HepG2 (cell line): ENCODE data around the gene HLF. TPM values are rescaled to one million over a fixed set of nuclear protein-coding genes. Genes with fewer than 3 reads are reported as not detected.
A peak's percentile ranks its signal among the peaks of the same experiment; 100 is the strongest.

Experiments
- HOXA7 ChIP-seq: sonication (generic); formaldehyde crosslinking; IDR thresholded peaks from 2 replicates; pipeline ENCODE4 v1.8.1; 2022; ENCODE audit warnings: mild to moderate bottlenecking, missing genetic modification reagents, moderate library complexity
- KDM2A ChIP-seq: sonication (generic); formaldehyde crosslinking; IDR thresholded peaks from 2 replicates; pipeline ENCODE4 v1.4.0; 2020; ENCODE audit warnings: low read depth, missing genetic modification reagents, borderline replicate concordance
- KDM6A ChIP-seq: IDR thresholded peaks from 2 replicates; pipeline ENCODE4 v1.6.1; 2016; ENCODE audit warnings: low read depth
- KLF16 ChIP-seq, 2 experiments: sonication (generic) in 1 of 2; formaldehyde crosslinking in 1 of 2; IDR thresholded peaks; 2 replicates each; pipeline versions ENCODE4 v1.6.1 to v1.8.0; 2016 to 2023; ENCODE audit warnings: missing genetic modification reagents in 2 of 2, missing compliant biosample characterization in 1 of 2
- KMT2B ChIP-seq: IDR thresholded peaks from 2 replicates; pipeline ENCODE4 v1.6.1; 2016; ENCODE audit warnings: missing genetic modification reagents, missing compliant biosample characterization
- NR2C2 ChIP-seq: sonication (generic); formaldehyde crosslinking; IDR thresholded peaks from 2 replicates; pipeline ENCODE4 v1.4.0; 2020; ENCODE audit warnings: missing genetic modification reagents, mild to moderate bottlenecking, moderate library complexity, borderline replicate concordance
- NR2F1 ChIP-seq, 2 experiments: fragments of 450-650 bp in 1 of 2; formaldehyde crosslinking in 1 of 2; IDR thresholded peaks; 2 replicates each; pipeline versions ENCODE4 v1.5.0 to v1.6.1; 2016 to 2020; ENCODE audit warnings: mild to moderate bottlenecking in 1 of 2, missing compliant biosample characterization in 1 of 2, missing genetic modification reagents in 1 of 2, moderate library complexity in 1 of 2
- PHF5A ChIP-seq: IDR thresholded peaks from one replicate; pipeline ENCODE4 v1.6.1; 2018; ENCODE audit warnings: low read depth, missing genetic modification reagents; ENCODE audit not compliant: unreplicated experiment
- PITX1 ChIP-seq: sonication (generic); formaldehyde crosslinking; IDR thresholded peaks from 2 replicates; pipeline ENCODE4 v1.5.1; 2020; ENCODE audit warnings: mild to moderate bottlenecking, missing genetic modification reagents
- PRPF4 ChIP-seq: fragments of 200-400 bp; formaldehyde crosslinking; IDR thresholded peaks from 2 replicates; pipeline ENCODE4 v1.6.1; 2016; ENCODE audit warnings: low read length, low read depth; ENCODE audit not compliant: poor library complexity, severe bottlenecking
- SAFB2 ChIP-seq: sonication (generic); formaldehyde crosslinking; IDR thresholded peaks from 2 replicates; pipeline ENCODE4 v1.5.1; 2020; ENCODE audit warnings: missing genetic modification reagents, low read depth, mild to moderate bottlenecking, borderline replicate concordance
- SP5 ChIP-seq: IDR thresholded peaks from 2 replicates; pipeline ENCODE4 v1.6.1; 2016; ENCODE audit warnings: low read depth, borderline replicate concordance
- SPEN ChIP-seq: sonication (generic); formaldehyde crosslinking; IDR thresholded peaks from 2 replicates; pipeline ENCODE4 v1.5.1; 2020; ENCODE audit warnings: low read depth, mild to moderate bottlenecking, missing genetic modification reagents
- ZNF333 ChIP-seq: sonication (generic); formaldehyde crosslinking; IDR thresholded peaks from 2 replicates; pipeline ENCODE4 v1.4.0; 2020; ENCODE audit warnings: mild to moderate bottlenecking, missing genetic modification reagents, borderline replicate concordance
- ZNF652 ChIP-seq: IDR thresholded peaks from 2 replicates; pipeline ENCODE4 v1.6.1; 2016; ENCODE audit warnings: low read depth, borderline replicate concordance
- ZNF724P ChIP-seq: sonication (generic); formaldehyde crosslinking; IDR thresholded peaks from 2 replicates; pipeline ENCODE4 v1.8.0; 2022; ENCODE audit warnings: missing genetic modification reagents, borderline replicate concordance
- polyA plus RNA-seq, 8 experiments: library from polyadenylated mRNA; depleted of rRNA in 3 of 8; stranded (reverse) in 7 of 8; unstranded in 1 of 8; fragments of >200 nt; fragmentation: Illumina TruSeq in 4 of 8; extraction: Trizol in 4 of 8; gene quantifications; 2 replicates each; pipeline versions ENCODE4 v1.2.1 to v1.2.3, GENCODE V29; 2011 to 2016; ENCODE audit warnings: low read depth in 4 of 8, missing spikeins in 1 of 8, mixed read lengths in 1 of 8; ENCODE audit not compliant: insufficient read depth in 1 of 8
- total RNA-seq, 5 experiments: library from RNA; depleted of rRNA; stranded (reverse); fragments of >200 nt; fragmentation: Illumina TruSeq; extraction: Trizol; gene quantifications; 2 replicates each; pipeline ENCODE4 v1.2.3, GENCODE V29; 2016; ENCODE audit warnings: low read depth in 1 of 5
- TF ChIP-seq, protein P1 (sequence below): sonication (generic); formaldehyde crosslinking; IDR thresholded peaks from 2 replicates; pipeline ENCODE4 v1.4.0; 2020; ENCODE audit warnings: missing genetic modification reagents, mild to moderate bottlenecking, borderline replicate concordance
- TF ChIP-seq, protein P2 (sequence below): sonication (generic); formaldehyde crosslinking; IDR thresholded peaks from 2 replicates; pipeline ENCODE4 v1.8.0; 2022; ENCODE audit warnings: low read depth, missing genetic modification reagents
- TF ChIP-seq, protein P3 (sequence below): sonication (generic); formaldehyde crosslinking; IDR thresholded peaks from 2 replicates; pipeline ENCODE4 v1.4.0; 2020; ENCODE audit warnings: missing genetic modification reagents
- TF ChIP-seq, protein P4 (sequence below): fragments of 450-650 bp; IDR thresholded peaks from 2 replicates; pipeline ENCODE4 v1.6.1; 2016
- TF ChIP-seq, protein P5 (sequence below), 2 experiments: sonication (generic) in 1 of 2; formaldehyde crosslinking in 1 of 2; IDR thresholded peaks; 2 replicates each; pipeline versions ENCODE4 v1.4.0 to v1.6.1; 2018 to 2020; ENCODE audit warnings: missing genetic modification reagents in 2 of 2, borderline replicate concordance in 1 of 2, low read depth in 1 of 2, mild to moderate bottlenecking in 1 of 2, missing biosample characterization in 1 of 2

The HLF gene
- total and polyA plus RNA-seq, 2 of the 13 experiments (the other 11 are each of a cell fraction or from before 2014, with no cell fraction given), result 202 to 346 TPM

DNA sequence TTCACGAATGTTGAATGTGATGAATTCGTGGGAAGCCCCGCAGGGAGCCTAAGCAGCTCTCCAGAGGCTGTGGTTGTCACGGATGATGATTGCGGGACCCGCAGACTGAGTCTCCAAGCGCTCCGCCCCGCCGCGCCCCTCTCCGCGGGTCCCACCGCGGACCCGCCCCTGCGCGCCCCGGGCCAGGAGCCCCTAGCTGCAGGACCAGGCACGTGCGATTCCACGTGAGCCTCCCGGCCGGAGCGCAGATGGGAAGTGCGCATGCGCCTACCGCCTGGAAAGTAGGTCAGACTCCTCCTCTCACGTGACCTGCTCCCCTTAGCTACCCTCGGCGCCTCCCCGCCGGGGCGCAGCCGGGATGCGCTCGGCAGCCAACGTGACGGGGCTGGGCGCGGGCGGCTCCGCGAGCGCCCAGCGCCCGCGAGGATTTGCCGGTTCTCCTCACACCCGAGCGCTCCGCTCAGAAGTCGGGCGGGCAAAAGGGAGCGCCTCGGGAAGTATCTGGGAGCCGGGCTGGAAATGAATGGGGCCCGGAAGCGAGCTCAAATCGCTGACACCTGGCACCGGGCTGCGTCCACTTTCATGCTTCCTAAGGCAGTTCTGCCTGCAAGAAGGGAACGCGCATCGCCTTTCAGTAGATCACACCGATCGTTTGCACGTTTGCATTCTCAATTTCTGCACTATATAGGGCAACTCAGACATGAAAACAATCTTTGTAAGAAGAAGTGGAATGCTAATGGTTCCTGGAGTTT is 26.4 kb upstream of the HLF start (continued):
- TF ChIP-seq PITX1 (CRISPR knock-in tag) (no peak; the same call in 1 of the 2 replicates), NR2C2 (CRISPR knock-in tag) (no peak; the same call in 1 of the 2 replicates), KLF16 (CRISPR knock-in tag; IDR thresholded peaks at IDR 0.05) (peak in 1 of 2 experiments; percentile 25; a peak in 2 of 4 replicates), SPEN (CRISPR knock-in tag) (peak; percentile 93), ZNF333 (peak; percentile 89), ZNF652 (CRISPR knock-in tag) (no peak), PHF5A (CRISPR knock-in tag) (no peak), NR2F1 (CRISPR knock-in tag; IDR thresholded peaks at IDR 0.05) (no peak; a peak in 1 of 4 replicates), SAFB2 (CRISPR knock-in tag) (no peak), KDM6A (CRISPR knock-in tag) (no peak), ZNF724P (no peak), HOXA7 (no peak), KMT2B (CRISPR knock-in tag) (peak; percentile 33; the same call in 1 of the 2 replicates), SP5 (CRISPR knock-in tag) (peak; percentile 70), KDM2A (CRISPR knock-in tag) (peak; percentile 86), PRPF4 (no peak)
- TF ChIP-seq, protein P1, sequence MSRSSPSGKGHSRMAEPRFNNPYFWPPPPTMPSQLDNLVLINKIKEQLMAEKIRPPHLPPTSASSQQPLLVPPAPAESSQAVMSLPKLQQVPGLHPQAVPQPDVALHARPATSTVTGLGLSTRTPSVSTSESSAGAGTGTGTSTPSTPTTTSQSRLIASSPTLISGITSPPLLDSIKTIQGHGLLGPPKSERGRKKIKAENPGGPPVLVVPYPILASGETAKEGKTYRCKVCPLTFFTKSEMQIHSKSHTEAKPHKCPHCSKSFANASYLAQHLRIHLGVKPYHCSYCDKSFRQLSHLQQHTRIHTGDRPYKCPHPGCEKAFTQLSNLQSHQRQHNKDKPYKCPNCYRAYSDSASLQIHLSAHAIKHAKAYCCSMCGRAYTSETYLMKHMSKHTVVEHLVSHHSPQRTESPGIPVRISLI, result peak; percentile 63; the same call in 1 of the 2 replicates
- TF ChIP-seq, protein P2, sequence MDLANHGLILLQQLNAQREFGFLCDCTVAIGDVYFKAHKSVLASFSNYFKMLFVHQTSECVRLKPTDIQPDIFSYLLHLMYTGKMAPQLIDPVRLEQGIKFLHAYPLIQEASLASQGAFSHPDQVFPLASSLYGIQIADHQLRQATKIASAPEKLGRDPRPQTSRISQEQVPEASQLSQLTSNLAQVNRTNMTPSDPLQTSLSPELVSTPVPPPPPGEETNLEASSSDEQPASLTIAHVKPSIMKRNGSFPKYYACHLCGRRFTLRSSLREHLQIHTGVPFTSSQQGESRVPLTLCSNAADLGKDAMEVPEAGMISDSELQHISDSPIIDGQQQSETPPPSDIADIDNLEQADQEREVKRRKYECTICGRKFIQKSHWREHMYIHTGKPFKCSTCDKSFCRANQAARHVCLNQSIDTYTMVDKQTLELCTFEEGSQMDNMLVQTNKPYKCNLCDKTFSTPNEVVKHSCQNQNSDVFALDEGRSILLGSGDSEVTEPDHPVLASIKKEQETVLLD (CRISPR knock-in tag), result peak; percentile 84
- TF ChIP-seq, protein P3, sequence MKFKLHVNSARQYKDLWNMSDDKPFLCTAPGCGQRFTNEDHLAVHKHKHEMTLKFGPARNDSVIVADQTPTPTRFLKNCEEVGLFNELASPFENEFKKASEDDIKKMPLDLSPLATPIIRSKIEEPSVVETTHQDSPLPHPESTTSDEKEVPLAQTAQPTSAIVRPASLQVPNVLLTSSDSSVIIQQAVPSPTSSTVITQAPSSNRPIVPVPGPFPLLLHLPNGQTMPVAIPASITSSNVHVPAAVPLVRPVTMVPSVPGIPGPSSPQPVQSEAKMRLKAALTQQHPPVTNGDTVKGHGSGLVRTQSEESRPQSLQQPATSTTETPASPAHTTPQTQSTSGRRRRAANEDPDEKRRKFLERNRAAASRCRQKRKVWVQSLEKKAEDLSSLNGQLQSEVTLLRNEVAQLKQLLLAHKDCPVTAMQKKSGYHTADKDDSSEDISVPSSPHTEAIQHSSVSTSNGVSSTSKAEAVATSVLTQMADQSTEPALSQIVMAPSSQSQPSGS (CRISPR knock-in tag), result peak; percentile 68; the same call in 1 of the 2 replicates
- TF ChIP-seq, protein P4, sequence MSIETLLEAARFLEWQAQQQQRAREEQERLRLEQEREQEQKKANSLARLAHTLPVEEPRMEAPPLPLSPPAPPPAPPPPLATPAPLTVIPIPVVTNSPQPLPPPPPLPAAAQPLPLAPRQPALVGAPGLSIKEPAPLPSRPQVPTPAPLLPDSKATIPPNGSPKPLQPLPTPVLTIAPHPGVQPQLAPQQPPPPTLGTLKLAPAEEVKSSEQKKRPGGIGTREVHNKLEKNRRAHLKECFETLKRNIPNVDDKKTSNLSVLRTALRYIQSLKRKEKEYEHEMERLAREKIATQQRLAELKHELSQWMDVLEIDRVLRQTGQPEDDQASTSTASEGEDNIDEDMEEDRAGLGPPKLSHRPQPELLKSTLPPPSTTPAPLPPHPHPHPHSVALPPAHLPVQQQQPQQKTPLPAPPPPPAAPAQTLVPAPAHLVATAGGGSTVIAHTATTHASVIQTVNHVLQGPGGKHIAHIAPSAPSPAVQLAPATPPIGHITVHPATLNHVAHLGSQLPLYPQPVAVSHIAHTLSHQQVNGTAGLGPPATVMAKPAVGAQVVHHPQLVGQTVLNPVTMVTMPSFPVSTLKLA, result peak; percentile 97
- TF ChIP-seq, protein P5, sequence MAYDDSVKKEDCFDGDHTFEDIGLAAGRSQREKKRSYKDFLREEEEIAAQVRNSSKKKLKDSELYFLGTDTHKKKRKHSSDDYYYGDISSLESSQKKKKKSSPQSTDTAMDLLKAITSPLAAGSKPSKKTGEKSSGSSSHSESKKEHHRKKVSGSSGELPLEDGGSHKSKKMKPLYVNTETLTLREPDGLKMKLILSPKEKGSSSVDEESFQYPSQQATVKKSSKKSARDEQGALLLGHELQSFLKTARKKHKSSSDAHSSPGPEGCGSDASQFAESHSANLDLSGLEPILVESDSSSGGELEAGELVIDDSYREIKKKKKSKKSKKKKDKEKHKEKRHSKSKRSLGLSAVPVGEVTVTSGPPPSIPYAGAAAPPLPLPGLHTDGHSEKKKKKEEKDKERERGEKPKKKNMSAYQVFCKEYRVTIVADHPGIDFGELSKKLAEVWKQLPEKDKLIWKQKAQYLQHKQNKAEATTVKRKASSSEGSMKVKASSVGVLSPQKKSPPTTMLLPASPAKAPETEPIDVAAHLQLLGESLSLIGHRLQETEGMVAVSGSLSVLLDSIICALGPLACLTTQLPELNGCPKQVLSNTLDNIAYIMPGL (CRISPR knock-in tag; IDR thresholded peaks at IDR 0.05; ENCODE audit: borderline replicate concordance in 1 of 2, low read depth in 1 of 2), result peak; percentile 56 to 66; a peak in 3 of 4 replicates
